ENCODE results near the gene TNFRSF1A.
"Not testable (repeated sequence)": the region's sequence is repeated elsewhere in the genome, so short reads cannot be mapped to it uniquely, and the experiment has no call there.

TNFRSF1A gene

GRCh38 chr12:6295094-6295811, 46.6 kb downstream of the TNFRSF1A start:
- no peak overlapping the region for H3K4me2 ChIP-seq (ENCODE audit: insufficient read depth, low read length)
- H2AFZ ChIP-seq (ENCODE audit: low read depth, low read length): no peak overlapping the region
- H3K27me3 ChIP-seq (ENCODE audit: insufficient read depth, low read length, poor library complexity): peaks cover 5% of the 10 kb centered on the region
- no peak overlapping the region for H3K9ac ChIP-seq (ENCODE audit: low read depth, low read length)
- TF ChIP-seq CTCF (IDR thresholded peaks at IDR 0.05; ENCODE audit: borderline replicate concordance, extremely low read depth, low read length, poor library complexity, severe bottlenecking) (no peak), EZH2 (IDR thresholded peaks at IDR 0.05; ENCODE audit: borderline replicate concordance, low read depth, low read length, severe bottlenecking) (no peak)
- DNase-seq: no peak
- H3K4me1 ChIP-seq (ENCODE audit: insufficient read depth, low read length): no peaks in the 10 kb centered on the region
- H3K27ac ChIP-seq (ENCODE audit: low read length): no peak overlapping the region
- H4K20me1 ChIP-seq (ENCODE audit: insufficient read depth, low read length): no peaks in the 10 kb centered on the region
- H3K36me3 ChIP-seq (ENCODE audit: insufficient read depth, low read length): no peaks in the 10 kb centered on the region
- H3K4me3 ChIP-seq (ENCODE audit: low read depth in 1 of 2, low read length in 2 of 2): no peak overlapping the region
- ATAC-seq (ENCODE audit: insufficient read depth, low read depth): no peak
- H3K79me2 ChIP-seq (ENCODE audit: insufficient read depth, low read length): no peaks in the 10 kb centered on the region
- no peaks in the 10 kb centered on the region for H3K9me3 ChIP-seq (ENCODE audit: insufficient read depth, low read length, severe bottlenecking)

GRCh38 chr12:6294156-6295093, 47.5 kb downstream of the TNFRSF1A start:
- Histone ChIP-seq H3K9me3 (ENCODE audit: insufficient read depth, low read length, severe bottlenecking) (no peaks in the 10 kb centered on the region), H3K4me2 (ENCODE audit: insufficient read depth, low read length) (no peak overlapping the region), H2AFZ (ENCODE audit: low read depth, low read length) (no peak overlapping the region), H3K36me3 (ENCODE audit: insufficient read depth, low read length) (no peaks in the 10 kb centered on the region), H3K79me2 (ENCODE audit: insufficient read depth, low read length) (no peaks in the 10 kb centered on the region), H4K20me1 (ENCODE audit: insufficient read depth, low read length) (no peaks in the 10 kb centered on the region), H3K4me3 (ENCODE audit: low read depth in 1 of 2, low read length in 2 of 2) (no peak overlapping the region), H3K4me1 (ENCODE audit: insufficient read depth, low read length) (no peaks in the 10 kb centered on the region), H3K9ac (ENCODE audit: low read depth, low read length) (no peak overlapping the region), H3K27ac (ENCODE audit: low read length) (no peak overlapping the region), H3K27me3 (ENCODE audit: insufficient read depth, low read length, poor library complexity) (peaks cover 5% of the 10 kb centered on the region)
- DNase-seq (no peak), ATAC-seq (ENCODE audit: insufficient read depth, low read depth) (no peak)
- no peak for TF ChIP-seq CTCF (IDR thresholded peaks at IDR 0.05; ENCODE audit: borderline replicate concordance, extremely low read depth, low read length, poor library complexity, severe bottlenecking)
- no peak for TF ChIP-seq EZH2 (IDR thresholded peaks at IDR 0.05; ENCODE audit: borderline replicate concordance, low read depth, low read length, severe bottlenecking)

- H3K79me2 ChIP-seq (ENCODE audit: insufficient read depth, low read length): no peaks in the 10 kb centered on the region
- peaks cover 5% of the 10 kb centered on the region for H3K27me3 ChIP-seq (ENCODE audit: insufficient read depth, low read length, poor library complexity)
- H3K36me3 ChIP-seq (ENCODE audit: insufficient read depth, low read length): no peaks in the 10 kb centered on the region
- H3K4me1 ChIP-seq (ENCODE audit: insufficient read depth, low read length): no peaks in the 10 kb centered on the region
- H3K4me2 ChIP-seq (ENCODE audit: insufficient read depth, low read length): no peak overlapping the region
- no peak overlapping the region for H3K9ac ChIP-seq (ENCODE audit: low read depth, low read length)
- ATAC-seq (ENCODE audit: insufficient read depth, low read depth) (no peak), DNase-seq (no peak)
- no peak overlapping the region for H3K27ac ChIP-seq (ENCODE audit: low read length)
- H3K4me3 ChIP-seq (ENCODE audit: low read depth in 1 of 2, low read length in 2 of 2): no peak overlapping the region
- H4K20me1 ChIP-seq (ENCODE audit: insufficient read depth, low read length): no peaks in the 10 kb centered on the region
- H2AFZ ChIP-seq (ENCODE audit: low read depth, low read length): no peak overlapping the region
- TF ChIP-seq CTCF (IDR thresholded peaks at IDR 0.05; ENCODE audit: borderline replicate concordance, extremely low read depth, low read length, poor library complexity, severe bottlenecking) (no peak), EZH2 (IDR thresholded peaks at IDR 0.05; ENCODE audit: borderline replicate concordance, low read depth, low read length, severe bottlenecking) (no peak)
- no peaks in the 10 kb centered on the region for H3K9me3 ChIP-seq (ENCODE audit: insufficient read depth, low read length, severe bottlenecking)
These were observed 49.3 kb downstream of the TNFRSF1A start for GRCh38 chr12:6292606-6293005.

- ATAC-seq (ENCODE audit: insufficient read depth, low read depth); H3K79me2 ChIP-seq (ENCODE audit: insufficient read depth, low read length); H3K9ac ChIP-seq (ENCODE audit: low read depth, low read length); H3K36me3 ChIP-seq (ENCODE audit: insufficient read depth, low read length); H3K9me3 ChIP-seq (ENCODE audit: insufficient read depth, low read length, severe bottlenecking); H4K20me1 ChIP-seq (ENCODE audit: insufficient read depth, low read length); H3K4me2 ChIP-seq (ENCODE audit: insufficient read depth, low read length); H2AFZ ChIP-seq (ENCODE audit: low read depth, low read length); H3K27me3 ChIP-seq (ENCODE audit: insufficient read depth, low read length, poor library complexity); DNase-seq; H3K4me1 ChIP-seq (ENCODE audit: insufficient read depth, low read length); H3K4me3 ChIP-seq (ENCODE audit: low read depth in 1 of 2, low read length in 2 of 2); H3K27ac ChIP-seq (ENCODE audit: low read length): not testable (repeated sequence)
These were observed 52.0 kb downstream of the TNFRSF1A start for GRCh38 chr12:6289906-6290305.

GRCh38 chr12:6289081-6289480, 52.8 kb downstream of the TNFRSF1A start:
- not testable (repeated sequence) for H4K20me1 ChIP-seq (ENCODE audit: insufficient read depth, low read length); H2AFZ ChIP-seq (ENCODE audit: low read depth, low read length); H3K36me3 ChIP-seq (ENCODE audit: insufficient read depth, low read length); H3K9me3 ChIP-seq (ENCODE audit: insufficient read depth, low read length, severe bottlenecking); H3K4me3 ChIP-seq (ENCODE audit: low read depth in 1 of 2, low read length in 2 of 2); ATAC-seq (ENCODE audit: insufficient read depth, low read depth); H3K4me2 ChIP-seq (ENCODE audit: insufficient read depth, low read length); H3K27ac ChIP-seq (ENCODE audit: low read length); H3K9ac ChIP-seq (ENCODE audit: low read depth, low read length); H3K4me1 ChIP-seq (ENCODE audit: insufficient read depth, low read length); H3K79me2 ChIP-seq (ENCODE audit: insufficient read depth, low read length); H3K27me3 ChIP-seq (ENCODE audit: insufficient read depth, low read length, poor library complexity); DNase-seq
